Muscle of leg (tissue), 11 donors: ENCODE results near the gene IMPA2. TPM values are rescaled to one million over a fixed set of nuclear protein-coding genes. Genes with fewer than 3 reads are reported as not detected.
A peak's percentile ranks its signal among the peaks of the same experiment; 100 is the strongest.
"Not testable (repeated sequence)": the region's sequence is repeated elsewhere in the genome, so short reads cannot be mapped to it uniquely, and the experiment has no call there.

Experiments used
- DNase-seq: peaks from one replicate; pipeline ENCODE4 v3.0.0; 2013
- H3K27ac ChIP-seq: one replicate; pipeline ENCODE4 v1.5.1; 2013; ENCODE audit warnings: mild to moderate bottlenecking, low read length, control low read depth
- H3K27me3 ChIP-seq: one replicate; pipeline ENCODE4 v1.6.1; 2013; ENCODE audit warnings: low read length; ENCODE audit not compliant: control insufficient read depth, insufficient read depth
- H3K36me3 ChIP-seq: one replicate; pipeline ENCODE4 v1.6.1; 2013; ENCODE audit warnings: low read length; ENCODE audit not compliant: control insufficient read depth, insufficient read depth
- H3K4me1 ChIP-seq: one replicate; pipeline ENCODE4 v1.6.1; 2013; ENCODE audit warnings: low read length; ENCODE audit not compliant: control insufficient read depth, insufficient read depth
- H3K4me3 ChIP-seq: one replicate; pipeline ENCODE4 v1.5.1; 2013; ENCODE audit warnings: low read length, control low read depth
- H3K9me3 ChIP-seq: replicated peaks from 2 replicates; pipeline ENCODE4 v1.6.1; 2013; ENCODE audit warnings: low read depth, low read length; ENCODE audit not compliant: control insufficient read depth
- WGBS: methylation state at CpG from one replicate; pipeline ENCODE4 v1.1.5; 2013; ENCODE audit warnings: missing lambda C conversion rate; ENCODE audit not compliant: insufficient coverage; 5-methylcytosine and 5-hydroxymethylcytosine counted together
- polyA plus RNA-seq, 8 donors: library from polyadenylated mRNA; unstranded; fragments of 120-200 nt; gene quantifications; one replicate each; pipeline versions ENCODE4 v1.2.1 to v1.2.3, GENCODE V29; 2013; ENCODE audit warnings: inconsistent platforms in 1 of 8, low replicate concordance in 1 of 8; ENCODE audit not compliant: insufficient read length in 8 of 8, insufficient read depth in 1 of 8
- total RNA-seq: library from RNA; stranded (reverse); fragments of 120-200 nt; gene quantifications from one replicate; pipeline ENCODE4 v1.2.4, GENCODE V29; 2013

Gene IMPA2
- total and polyA plus RNA-seq, 9 donors = 18.0 to 31.5 (median 23.1) TPM

DNA sequence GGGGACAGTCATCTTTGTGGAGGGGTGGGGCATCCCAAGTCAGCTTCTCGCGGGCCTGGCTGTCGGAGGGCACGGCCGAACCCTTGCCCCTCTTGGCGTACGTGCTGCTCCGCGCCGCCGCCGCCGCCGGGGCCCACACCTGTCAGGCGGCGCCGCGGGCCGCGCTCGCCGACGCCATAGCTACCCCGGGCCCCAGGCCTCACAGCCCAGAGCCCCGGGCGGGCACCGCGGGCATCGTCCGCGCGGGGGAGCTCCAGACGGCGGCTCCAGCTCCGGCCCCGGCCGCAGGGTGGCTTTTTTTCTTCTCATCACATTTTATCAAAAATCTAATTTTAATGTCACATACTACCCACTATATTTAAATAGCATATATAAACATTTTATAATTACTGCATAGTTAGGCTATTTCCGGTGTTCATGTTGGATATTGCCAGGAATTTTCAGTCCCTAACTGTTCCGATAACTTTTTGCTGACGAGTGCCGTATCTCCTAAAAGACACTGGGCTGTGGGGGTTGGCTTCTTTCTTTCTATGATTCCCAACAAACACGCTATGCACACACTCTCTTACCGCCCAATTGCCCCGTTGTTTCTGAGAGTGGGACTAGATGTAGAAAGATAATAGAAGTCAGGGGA, 87.1 kb downstream of the IMPA2 start:
- not testable (repeated sequence) for H3K4me3 ChIP-seq, H3K27me3 ChIP-seq, H3K4me1 ChIP-seq, H3K9me3 ChIP-seq, DNase-seq, H3K36me3 ChIP-seq
- 86% methylated on average over 26 of the region's 44 CpGs for WGBS
- peak overlapping the region; percentile 40 for H3K27ac ChIP-seq

DNA sequence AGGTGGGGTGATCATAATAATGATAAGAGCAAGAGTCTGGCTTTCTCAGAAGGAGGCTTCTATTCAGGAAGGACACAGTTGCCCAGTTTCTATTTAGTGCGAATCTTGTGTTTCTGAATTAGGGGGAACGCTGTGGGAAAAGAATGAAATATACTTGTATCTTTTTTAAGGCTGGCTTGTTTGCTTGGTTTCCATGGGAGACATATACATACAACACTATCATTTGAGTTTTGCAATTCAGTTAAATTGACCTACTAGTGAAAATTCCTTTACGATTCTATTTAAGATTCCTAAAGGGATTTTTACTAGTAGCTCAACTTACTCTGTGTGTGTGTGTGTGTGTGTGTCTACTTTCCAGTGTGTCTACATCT, 87.6 kb downstream of the IMPA2 start:
- WGBS = no CpG with 5 or more reads among the region's 3 CpGs
- peak; percentile 69 for DNase-seq
- no peaks in the 10 kb centered on the region for H3K36me3 ChIP-seq
- no peaks in the 10 kb centered on the region for H3K27me3 ChIP-seq
- no peak overlapping the region for H3K4me3 ChIP-seq
- H3K4me1 ChIP-seq = no peaks in the 10 kb centered on the region
- no peaks in the 10 kb centered on the region for H3K9me3 ChIP-seq
- peak overlapping the region; percentile 40 for H3K27ac ChIP-seq

DNA sequence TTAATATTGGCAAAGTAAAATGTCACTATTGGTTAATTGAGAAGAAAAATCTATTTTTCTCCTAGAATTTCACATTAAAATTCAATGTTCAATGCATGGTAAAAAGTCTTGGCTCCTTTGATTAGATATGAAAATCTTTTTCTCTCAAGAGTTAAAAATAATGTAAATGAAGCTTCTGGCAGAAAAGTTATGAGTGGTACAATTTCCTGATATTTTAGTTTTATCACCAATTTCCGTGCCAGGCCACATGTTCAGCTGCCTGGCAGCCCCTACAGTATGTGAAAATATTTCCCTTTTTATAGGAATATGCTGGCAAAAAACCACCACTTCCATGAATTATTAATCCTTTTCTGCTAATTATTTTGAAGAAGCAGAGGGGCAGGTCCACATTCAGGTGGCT, 89.8 kb downstream of the IMPA2 start:
- H3K9me3 ChIP-seq, H3K4me3 ChIP-seq, H3K36me3 ChIP-seq, H3K27ac ChIP-seq, H3K27me3 ChIP-seq, DNase-seq, H3K4me1 ChIP-seq: not testable (repeated sequence)
- WGBS = no CpG with 5 or more reads among the region's 1 CpG

DNA sequence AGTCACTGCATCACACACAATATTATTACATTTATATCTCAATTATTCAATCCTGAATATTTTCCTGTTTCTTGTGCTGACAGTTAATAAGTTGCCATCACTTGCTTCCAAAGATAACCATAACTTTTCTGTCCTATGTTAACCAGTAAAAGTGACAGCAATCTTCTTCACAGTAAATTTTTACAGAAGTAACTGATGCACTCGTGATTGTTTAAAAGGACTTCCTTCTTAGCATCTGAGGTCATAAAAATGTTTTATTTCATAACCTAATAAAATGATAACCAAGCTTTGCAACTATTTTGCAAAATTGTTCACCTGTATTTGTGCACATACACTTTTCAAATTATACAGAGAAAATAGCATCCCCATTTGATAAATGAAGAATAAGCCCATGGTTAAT, 91.7 kb downstream of the IMPA2 start:
- Histone ChIP-seq H3K4me1 (no peaks in the 10 kb centered on the region), H3K27ac (no peak overlapping the region), H3K36me3 (no peaks in the 10 kb centered on the region), H3K4me3 (no peak overlapping the region), H3K27me3 (no peaks in the 10 kb centered on the region), H3K9me3 (no peaks in the 10 kb centered on the region)
- no CpG with 5 or more reads among the region's 1 CpG for WGBS
- DNase-seq = no peak

DNA sequence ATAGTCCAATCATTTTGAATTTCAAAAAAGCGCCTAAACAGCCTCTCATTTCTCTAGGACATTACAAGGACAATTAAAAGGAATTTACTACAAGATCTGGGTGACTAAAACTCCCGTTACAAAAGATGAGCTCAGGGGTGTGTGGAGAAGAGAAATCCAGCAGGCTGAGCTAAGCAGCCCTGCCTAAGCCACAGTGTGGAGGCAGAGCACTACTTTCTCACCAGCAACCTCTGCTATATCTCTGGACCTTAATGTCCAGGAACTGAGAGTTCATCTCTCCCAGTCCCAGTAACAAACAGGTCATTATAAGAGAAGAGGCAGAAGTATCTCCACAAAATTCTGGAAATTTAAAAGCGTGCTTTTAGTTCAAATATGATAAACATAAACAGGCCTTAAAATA, 93.4 kb downstream of the IMPA2 start:
- H3K36me3 ChIP-seq = no peaks in the 10 kb centered on the region
- H3K4me1 ChIP-seq = no peaks in the 10 kb centered on the region
- H3K9me3 ChIP-seq = no peaks in the 10 kb centered on the region
- no CpG with 5 or more reads among the region's 3 CpGs for WGBS
- H3K4me3 ChIP-seq = no peak overlapping the region
- no peak overlapping the region for H3K27ac ChIP-seq
- no peaks in the 10 kb centered on the region for H3K27me3 ChIP-seq
- DNase-seq = peak; percentile 69

DNA sequence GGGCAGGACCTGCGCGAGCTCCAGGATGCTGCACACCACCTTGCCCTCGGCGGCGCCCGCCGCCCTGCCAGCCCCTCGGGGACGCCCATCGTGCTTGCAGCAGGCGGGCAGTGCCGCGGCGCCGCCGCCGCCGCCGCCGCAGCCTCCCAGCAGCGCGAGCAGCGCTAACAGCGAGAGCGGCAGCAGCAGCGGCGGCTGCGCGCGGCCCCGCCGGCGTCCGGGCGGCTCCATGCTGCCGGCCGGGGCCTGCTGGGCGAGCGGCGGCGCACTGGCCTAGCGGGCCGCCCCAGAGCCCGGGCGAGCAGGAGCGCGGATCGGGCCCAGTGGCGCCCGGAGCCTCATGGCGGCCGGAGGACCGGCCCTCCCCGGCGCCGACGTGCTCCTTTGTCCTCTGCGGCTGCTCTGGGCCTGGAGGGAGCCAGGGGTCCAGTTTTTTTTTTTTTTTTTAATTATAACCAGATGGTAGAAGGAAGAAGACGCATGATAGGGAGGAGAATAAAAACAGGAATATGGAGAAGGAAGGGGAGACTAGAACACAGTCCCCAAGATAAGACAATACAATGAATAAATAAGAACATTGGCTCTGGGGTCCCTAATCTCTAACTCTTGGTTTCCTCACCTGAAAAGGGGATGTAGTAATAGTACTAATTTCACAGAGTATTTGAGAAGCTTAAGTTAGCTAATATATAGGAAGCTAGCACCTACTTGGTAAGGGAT, 95.3 kb downstream of the IMPA2 start:
- Histone ChIP-seq H3K4me1 (peaks cover 3% of the 10 kb centered on the region), H3K9me3 (no peaks in the 10 kb centered on the region), H3K36me3 (no peaks in the 10 kb centered on the region), H3K4me3 (no peak overlapping the region), H3K27ac (no peak overlapping the region), H3K27me3 (no peaks in the 10 kb centered on the region)
- peak; percentile 27 for DNase-seq
- WGBS = 22% methylated on average over 21 of the region's 59 CpGs

DNA sequence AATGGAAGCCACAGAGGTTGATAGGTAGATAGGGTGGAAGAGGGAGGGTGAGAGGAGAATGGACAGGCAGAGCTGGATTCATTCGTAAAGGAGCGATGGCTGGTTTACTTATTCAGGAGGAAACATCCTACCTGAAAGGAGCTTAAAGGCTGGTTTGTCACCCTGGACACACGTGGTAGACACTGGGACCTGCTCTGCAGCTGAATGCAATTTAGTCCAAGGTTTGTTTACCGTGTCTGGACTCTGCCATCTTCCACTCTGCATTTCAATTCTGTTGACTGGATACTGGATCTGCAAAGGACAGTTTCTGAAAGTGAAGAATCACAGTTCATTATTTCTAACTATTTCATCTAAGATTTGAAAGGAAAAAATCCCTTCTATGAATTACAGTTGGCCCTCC, 96.7 kb downstream of the IMPA2 start:
- DNase-seq = not testable (repeated sequence)

DNA sequence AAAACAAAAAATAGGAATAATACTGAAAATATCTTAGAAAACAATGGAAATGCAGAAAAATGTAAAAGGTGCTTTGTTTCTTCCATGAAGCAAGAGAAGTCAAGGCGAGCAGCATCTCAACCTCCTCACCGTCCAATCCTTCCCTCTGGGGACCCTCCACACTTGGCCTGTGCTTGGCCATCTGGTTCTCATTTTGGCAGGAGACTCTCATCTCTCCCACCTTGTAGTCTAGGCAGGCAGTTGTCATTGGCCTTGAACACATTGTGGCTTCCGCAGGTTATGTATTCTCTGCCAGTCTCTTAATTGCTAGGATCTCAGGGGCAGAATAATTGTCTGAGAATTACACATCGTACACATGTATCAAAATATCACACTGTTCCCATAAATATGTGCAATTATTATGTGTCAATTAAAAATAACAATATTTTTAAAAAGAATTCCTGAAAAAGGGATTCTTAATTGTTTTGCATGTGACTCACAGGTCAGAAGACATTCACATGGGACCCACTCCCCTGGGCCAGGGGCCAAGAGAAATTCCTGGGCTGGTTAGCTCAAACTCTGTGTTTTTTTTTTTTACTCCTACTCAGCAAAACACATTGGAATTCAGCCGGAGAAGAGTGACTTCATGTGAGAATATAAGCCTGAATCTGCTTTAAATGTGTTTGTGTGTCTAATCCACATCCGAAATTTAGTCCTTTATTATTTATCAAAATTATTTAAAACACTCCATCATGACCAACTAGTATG, 98.4 kb downstream of the IMPA2 start:
- Histone ChIP-seq H3K9me3 (no peaks in the 10 kb centered on the region), H3K27me3 (no peaks in the 10 kb centered on the region), H3K27ac (peak overlapping the region; percentile 62), H3K36me3 (no peaks in the 10 kb centered on the region), H3K4me1 (peaks cover 3% of the 10 kb centered on the region), H3K4me3 (no peak overlapping the region)
- DNase-seq = peak; percentile 93
- 0% methylated on average over 2 of the region's 6 CpGs for WGBS

More for the DNA sequence above, 96.7 kb downstream of the IMPA2 start:
- H3K9me3 ChIP-seq, H3K27ac ChIP-seq, H3K4me3 ChIP-seq, H3K36me3 ChIP-seq, H3K4me1 ChIP-seq, H3K27me3 ChIP-seq: not testable (repeated sequence)
- no CpG with 5 or more reads among the region's 4 CpGs for WGBS
